Subcutaneous adipose tissue (tissue), 4 donors: ENCODE results near the gene CRB2. TPM values are rescaled to one million over a fixed set of nuclear protein-coding genes. Genes with fewer than 3 reads are reported as not detected.

Experiments used
- CTCF ChIP-seq: fragments of 450-650 bp; IDR thresholded peaks from one replicate; pipeline ENCODE4 v1.5.1; 2016; ENCODE audit warnings: low read depth, mild to moderate bottlenecking, control low read depth, antibody characterized with exemption, moderate library complexity
- total RNA-seq, 4 donors: library from RNA; depleted of rRNA; stranded (reverse); fragments of >200 nt; gene quantifications; one replicate each; pipeline ENCODE4 v1.1.0, GENCODE V29; 2016

CRB2 gene
- total RNA-seq, 4 donors from 2014 or later, result 0.33 TPM; not detected in 3

- no peak for TF ChIP-seq CTCF
Measured at GRCh38 chr9:123395689-123396511, 39.9 kb downstream of the CRB2 start.

DNA sequence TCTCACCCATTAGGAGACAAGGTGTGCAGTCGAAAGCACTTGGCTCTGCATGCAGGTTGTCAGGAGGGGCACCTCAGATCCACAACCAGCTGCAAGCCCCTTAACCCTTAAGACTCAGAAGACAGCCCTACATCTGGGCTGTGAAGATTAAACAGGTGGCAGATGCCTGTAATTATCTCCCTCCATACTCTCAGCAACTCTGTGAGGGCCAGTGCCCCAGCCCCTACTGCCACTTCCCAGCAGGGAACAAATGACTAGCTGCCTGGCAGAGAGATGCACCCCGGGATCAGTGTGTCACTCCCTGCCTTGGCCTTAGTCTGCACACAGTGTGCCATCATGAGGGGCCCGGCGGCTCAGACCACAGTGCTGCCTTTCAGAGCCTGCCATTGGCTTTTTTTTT, 42.0 kb downstream of the CRB2 start:
- no peak for TF ChIP-seq CTCF

GRCh38 chr9:123399803-123400378, 43.9 kb downstream of the CRB2 start:
- no peak for TF ChIP-seq CTCF

GRCh38 chr9:123400926-123401503, 45.0 kb downstream of the CRB2 start:
- no peak for TF ChIP-seq CTCF

GRCh38 chr9:123401879-123402513, 46.0 kb downstream of the CRB2 start:
- no peak for TF ChIP-seq CTCF

DNA sequence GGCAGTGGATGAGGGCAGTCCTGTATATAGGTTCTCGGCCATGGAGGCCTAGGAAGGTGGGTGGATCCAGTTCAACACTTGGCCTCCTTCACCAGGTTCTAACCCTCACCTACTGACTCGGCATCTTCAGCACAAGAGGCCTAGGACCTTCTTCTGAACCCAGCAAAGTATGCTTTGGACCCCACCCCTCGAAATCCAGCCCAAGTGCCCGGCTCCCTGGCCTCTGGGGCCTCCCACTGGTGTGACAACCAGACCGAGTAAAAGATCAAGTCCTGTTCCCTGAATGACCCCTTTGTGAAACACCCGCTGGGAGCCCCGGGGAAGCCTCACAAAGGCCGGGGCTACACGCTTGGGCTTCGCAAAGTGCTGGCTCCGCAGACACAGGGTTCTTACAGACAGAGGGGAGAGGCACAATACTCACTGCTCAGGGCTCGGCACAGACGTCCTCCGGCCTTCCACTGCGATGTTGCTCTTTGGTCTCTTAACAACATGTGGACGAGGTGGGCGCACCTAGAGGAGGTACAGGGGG, 47.0 kb downstream of the CRB2 start:
- no peak for TF ChIP-seq CTCF

- TF ChIP-seq CTCF, result no peak
Measured at GRCh38 chr9:123406016-123406415, 50.0 kb downstream of the CRB2 start.
